ENCODE results near the gene CFAP157. TPM values are rescaled to one million over a fixed set of nuclear protein-coding genes. Genes with fewer than 3 reads are reported as not detected.

The CFAP157 gene
- total RNA-seq, 1 donor from 2014 or later = 1.3 TPM

DNA sequence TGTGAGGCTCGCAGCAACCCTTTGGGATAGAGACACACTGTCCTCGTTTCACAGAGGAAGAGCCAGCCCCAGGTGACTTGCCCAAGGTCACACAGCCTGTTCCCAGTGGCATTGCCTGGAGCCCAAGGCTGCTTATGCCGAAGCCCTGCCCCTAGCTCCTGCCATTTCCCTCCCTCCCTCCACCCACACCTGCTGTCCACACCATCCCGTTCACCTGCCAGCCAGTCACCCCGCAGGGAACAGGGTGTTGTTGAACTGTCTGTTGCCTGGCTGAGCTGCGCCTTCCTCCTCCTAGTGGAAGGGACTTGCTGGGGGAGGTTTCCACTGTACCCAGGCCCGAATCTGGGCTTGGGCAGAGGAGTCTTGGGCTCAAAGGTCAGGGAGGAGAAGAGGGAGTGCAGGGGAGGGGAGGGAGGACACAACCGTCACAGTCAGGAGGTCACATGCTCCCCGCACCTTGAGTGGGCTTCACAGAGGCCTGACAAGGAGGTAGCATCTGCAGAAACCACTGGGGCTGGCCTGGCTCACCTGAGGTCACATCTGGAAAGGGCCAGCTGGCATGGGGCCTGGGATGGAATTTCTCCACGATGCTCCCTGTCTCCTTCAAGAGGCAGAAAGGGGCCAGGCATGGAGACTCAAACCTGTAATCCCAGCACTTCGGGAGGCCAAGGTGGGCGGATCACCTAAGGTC is 15.4 kb downstream of the CFAP157 start:
- H3K27ac Mint-ChIP-seq = no peak overlapping the region
- no peak for DNase-seq (ENCODE audit: low spot score, unreplicated experiment)
- TF ChIP-seq, protein P1, sequence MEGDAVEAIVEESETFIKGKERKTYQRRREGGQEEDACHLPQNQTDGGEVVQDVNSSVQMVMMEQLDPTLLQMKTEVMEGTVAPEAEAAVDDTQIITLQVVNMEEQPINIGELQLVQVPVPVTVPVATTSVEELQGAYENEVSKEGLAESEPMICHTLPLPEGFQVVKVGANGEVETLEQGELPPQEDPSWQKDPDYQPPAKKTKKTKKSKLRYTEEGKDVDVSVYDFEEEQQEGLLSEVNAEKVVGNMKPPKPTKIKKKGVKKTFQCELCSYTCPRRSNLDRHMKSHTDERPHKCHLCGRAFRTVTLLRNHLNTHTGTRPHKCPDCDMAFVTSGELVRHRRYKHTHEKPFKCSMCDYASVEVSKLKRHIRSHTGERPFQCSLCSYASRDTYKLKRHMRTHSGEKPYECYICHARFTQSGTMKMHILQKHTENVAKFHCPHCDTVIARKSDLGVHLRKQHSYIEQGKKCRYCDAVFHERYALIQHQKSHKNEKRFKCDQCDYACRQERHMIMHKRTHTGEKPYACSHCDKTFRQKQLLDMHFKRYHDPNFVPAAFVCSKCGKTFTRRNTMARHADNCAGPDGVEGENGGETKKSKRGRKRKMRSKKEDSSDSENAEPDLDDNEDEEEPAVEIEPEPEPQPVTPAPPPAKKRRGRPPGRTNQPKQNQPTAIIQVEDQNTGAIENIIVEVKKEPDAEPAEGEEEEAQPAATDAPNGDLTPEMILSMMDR (IDR thresholded peaks at IDR 0.05; ENCODE audit: unreplicated experiment) = no peak
- no peaks in the 10 kb centered on the region for H3K36me3 Mint-ChIP-seq (ENCODE audit: insufficient read depth)
- no peak overlapping the region for H3K4me3 Mint-ChIP-seq (ENCODE audit: low read depth)
- H3K9me3 Mint-ChIP-seq (ENCODE audit: low read depth) = no peaks in the 10 kb centered on the region
- no peaks in the 10 kb centered on the region for H3K4me1 Mint-ChIP-seq (ENCODE audit: low read depth)
- peaks cover 4% of the 10 kb centered on the region for H3K27me3 Mint-ChIP-seq

DNA sequence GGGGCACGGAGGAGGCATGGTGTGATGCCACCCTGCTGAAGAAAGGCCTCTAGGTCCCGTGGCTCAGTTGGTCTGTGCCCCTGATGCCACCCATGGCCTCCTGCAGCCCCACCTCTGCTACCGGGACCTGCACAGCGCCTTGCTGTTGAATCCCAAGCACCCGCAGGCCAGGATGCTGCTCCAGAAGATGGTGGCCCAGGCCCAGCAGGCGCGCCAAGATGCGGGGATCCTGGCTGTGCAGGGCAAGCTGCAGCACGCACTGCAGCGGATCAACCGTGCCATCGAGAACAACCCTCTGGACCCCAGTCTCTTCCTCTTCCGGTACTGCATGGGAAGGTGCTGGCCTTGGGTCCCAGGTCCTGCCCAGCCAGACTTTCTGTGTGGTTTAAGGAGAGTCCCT is 16.2 kb downstream of the CFAP157 start:
- peaks cover 4% of the 10 kb centered on the region for H3K27me3 Mint-ChIP-seq
- H3K36me3 Mint-ChIP-seq (ENCODE audit: insufficient read depth) = no peaks in the 10 kb centered on the region
- no peak for DNase-seq (ENCODE audit: low spot score, unreplicated experiment)
- no peaks in the 10 kb centered on the region for H3K4me1 Mint-ChIP-seq (ENCODE audit: low read depth)
- H3K4me3 Mint-ChIP-seq (ENCODE audit: low read depth) = no peak overlapping the region
- H3K27ac Mint-ChIP-seq = no peak overlapping the region
- no peaks in the 10 kb centered on the region for H3K9me3 Mint-ChIP-seq (ENCODE audit: low read depth)
- TF ChIP-seq, protein P1 (IDR thresholded peaks at IDR 0.05; ENCODE audit: unreplicated experiment) = no peak

DNA sequence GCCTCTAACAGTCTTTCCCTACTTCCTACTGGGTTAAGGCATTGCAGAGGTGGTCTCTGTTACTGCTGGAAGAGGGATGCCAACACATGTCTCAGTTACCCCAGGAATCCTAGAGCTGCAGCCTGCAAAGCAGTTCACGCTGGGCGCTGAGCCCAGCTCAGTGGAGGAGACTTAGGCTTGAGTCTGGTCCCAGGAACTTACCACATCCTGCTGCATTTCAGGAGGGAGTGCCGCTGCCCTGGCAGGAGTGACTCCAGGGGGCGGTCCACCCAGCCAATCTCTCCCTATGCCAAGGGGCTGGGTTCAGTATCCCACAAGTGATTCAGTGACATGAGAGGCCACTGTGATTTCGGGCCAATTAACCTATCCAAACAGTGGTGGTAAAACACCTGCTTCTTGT is 16.7 kb downstream of the CFAP157 start:
- no peaks in the 10 kb centered on the region for H3K36me3 Mint-ChIP-seq (ENCODE audit: insufficient read depth)

DNA sequence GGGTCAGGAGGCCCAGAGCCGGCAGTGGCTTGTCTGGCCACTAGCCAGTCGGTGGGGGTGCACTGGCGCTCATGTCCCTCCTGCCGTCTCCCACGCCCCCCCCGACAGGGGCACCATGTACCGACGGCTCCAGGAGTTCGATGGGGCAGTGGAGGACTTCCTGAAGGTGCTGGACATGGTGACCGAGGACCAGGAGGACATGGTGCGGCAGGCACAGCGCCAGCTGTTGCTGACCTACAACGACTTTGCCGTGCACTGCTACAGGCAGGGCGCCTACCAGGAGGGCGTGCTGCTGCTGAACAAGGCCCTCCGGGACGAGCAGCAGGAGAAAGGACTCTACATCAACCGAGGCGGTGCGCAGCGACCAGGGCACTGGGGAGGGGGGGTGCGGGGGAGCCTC is 17.2 kb downstream of the CFAP157 start:
- DNase-seq (ENCODE audit: low spot score, unreplicated experiment) = no peak
- Mint-ChIP-seq H3K4me1 (ENCODE audit: low read depth) (no peaks in the 10 kb centered on the region), H3K27ac (no peak overlapping the region), H3K27me3 (peaks cover 4% of the 10 kb centered on the region), H3K4me3 (ENCODE audit: low read depth) (no peak overlapping the region), H3K9me3 (ENCODE audit: low read depth) (no peaks in the 10 kb centered on the region), H3K36me3 (ENCODE audit: insufficient read depth) (no peaks in the 10 kb centered on the region)
- TF ChIP-seq, protein P1 (IDR thresholded peaks at IDR 0.05; ENCODE audit: unreplicated experiment) = no peak

More for the DNA sequence above, 16.7 kb downstream of the CFAP157 start:
- TF ChIP-seq, protein P1 (IDR thresholded peaks at IDR 0.05; ENCODE audit: unreplicated experiment) = no peak
- no peak overlapping the region for H3K27ac Mint-ChIP-seq
- no peak for DNase-seq (ENCODE audit: low spot score, unreplicated experiment)
- no peaks in the 10 kb centered on the region for H3K9me3 Mint-ChIP-seq (ENCODE audit: low read depth)
- no peak overlapping the region for H3K4me3 Mint-ChIP-seq (ENCODE audit: low read depth)
- no peaks in the 10 kb centered on the region for H3K4me1 Mint-ChIP-seq (ENCODE audit: low read depth)
- H3K27me3 Mint-ChIP-seq = peaks cover 4% of the 10 kb centered on the region

DNA sequence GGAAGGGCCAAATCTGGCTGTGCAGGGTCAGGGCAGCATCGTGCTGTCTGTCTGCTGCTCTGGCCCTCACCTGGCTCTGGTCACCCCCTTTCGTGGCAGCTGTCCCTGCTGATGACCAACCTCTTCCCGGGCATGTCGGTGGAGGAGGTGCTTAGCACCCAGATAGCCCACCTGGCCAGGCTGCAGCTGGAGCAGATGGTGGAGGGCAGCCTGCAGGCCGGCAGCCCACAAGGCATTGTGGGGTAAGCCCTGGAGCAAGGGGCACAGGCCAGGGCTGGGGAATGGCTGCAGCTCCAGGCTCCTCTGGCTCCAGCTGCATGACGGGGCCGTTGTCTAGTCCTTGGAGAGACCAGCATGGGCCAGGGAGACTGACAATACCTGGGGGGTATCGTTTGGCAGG is 20.1 kb downstream of the CFAP157 start:
- Mint-ChIP-seq H3K4me1 (ENCODE audit: low read depth) (no peaks in the 10 kb centered on the region), H3K9me3 (ENCODE audit: low read depth) (no peaks in the 10 kb centered on the region), H3K27me3 (no peaks in the 10 kb centered on the region), H3K36me3 (ENCODE audit: insufficient read depth) (no peaks in the 10 kb centered on the region), H3K27ac (no peak overlapping the region), H3K4me3 (ENCODE audit: low read depth) (no peak overlapping the region)
- no peak for DNase-seq (ENCODE audit: low spot score, unreplicated experiment)
- TF ChIP-seq, protein P1 (IDR thresholded peaks at IDR 0.05; ENCODE audit: unreplicated experiment) = no peak

Measured in progenitor cell of endocrine pancreas (in vitro differentiated cells).